Esophagus (tissue), 2 donors: ENCODE results near the gene MORN5. TPM values are rescaled to one million over a fixed set of nuclear protein-coding genes. Genes with fewer than 3 reads are reported as not detected.

Experiments
- H3K27ac ChIP-seq, 2 donors: one replicate each; pipeline ENCODE4 v1.5.1; 2013; ENCODE audit warnings: low read depth in 2 of 2, mild to moderate bottlenecking in 2 of 2, inconsistent platforms in 1 of 2, low read length in 1 of 2, moderate library complexity in 1 of 2
- H3K27me3 ChIP-seq, 2 donors: one replicate each; pipeline ENCODE4 v1.6.1; 2013; ENCODE audit warnings: low read length in 2 of 2, control low read depth in 1 of 2, mild to moderate bottlenecking in 1 of 2; ENCODE audit not compliant: insufficient read depth in 2 of 2, control insufficient read depth in 1 of 2
- H3K36me3 ChIP-seq, 2 donors: one replicate each; pipeline ENCODE4 v1.6.1; 2013; ENCODE audit warnings: low read length in 1 of 2; ENCODE audit not compliant: control insufficient read depth in 2 of 2, insufficient read depth in 2 of 2
- H3K4me1 ChIP-seq, 2 donors: one replicate each; pipeline ENCODE4 v1.6.1; 2013; ENCODE audit warnings: low read length in 1 of 2; ENCODE audit not compliant: control insufficient read depth in 2 of 2, insufficient read depth in 2 of 2
- H3K4me3 ChIP-seq, 2 donors: one replicate each; pipeline ENCODE4 v1.5.1; 2013; ENCODE audit warnings: low read length in 2 of 2, mild to moderate bottlenecking in 2 of 2, low read depth in 1 of 2, moderate library complexity in 1 of 2
- H3K9me3 ChIP-seq, 2 donors: one replicate each; pipeline ENCODE4 v1.6.1; 2013; ENCODE audit warnings: mild to moderate bottlenecking in 2 of 2, low read depth in 1 of 2, low read length in 1 of 2, moderate library complexity in 1 of 2; ENCODE audit not compliant: control insufficient read depth in 2 of 2, insufficient read depth in 1 of 2
- WGBS, 2 donors: extraction: QIAGEN DNeasy Blood & Tissue Kit; methylation state at CpG; one replicate each; pipeline ENCODE4 v1.1.7; 2013; 5-methylcytosine and 5-hydroxymethylcytosine counted together
- polyA plus RNA-seq, 2 donors: library from polyadenylated mRNA; stranded (reverse); fragments of 200-250 nt; gene quantifications; one replicate each; pipeline ENCODE4 v1.2.3, GENCODE V29; 2013
- donor health status: healthy with polysubstance abuse.
- donor health status: Bipolar disorder and iron deficiency.

The MORN5 gene
- polyA plus RNA-seq, 2 donors = 0.69 to 2.3 TPM

DNA sequence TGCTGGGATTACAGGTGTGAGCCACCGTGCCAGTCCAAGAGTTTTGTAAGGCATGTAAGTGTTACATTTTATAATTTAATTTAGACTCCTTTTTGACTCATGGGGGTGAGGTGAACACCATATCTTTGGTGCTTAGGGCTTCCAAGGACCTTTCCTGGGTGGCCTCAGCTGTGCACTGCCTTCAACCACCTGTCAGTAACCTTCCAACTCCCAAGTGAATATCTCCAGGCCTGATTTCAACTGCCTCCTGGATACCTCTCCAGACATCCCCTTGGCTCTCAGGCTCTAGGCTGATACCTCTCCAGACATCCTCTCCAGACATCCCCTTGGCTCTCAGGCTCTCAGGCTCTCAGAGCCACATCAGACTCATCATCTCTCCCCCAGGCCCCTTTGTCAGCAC, 35.7 kb upstream of the MORN5 start:
- no peaks in the 10 kb centered on the region for H3K9me3 ChIP-seq
- 80 to 89% methylated on average over 1 of the region's 1 CpG for WGBS, 2 donors
- H3K4me3 ChIP-seq = no peak overlapping the region
- no peak overlapping the region for H3K27ac ChIP-seq
- no peaks in the 10 kb centered on the region for H3K27me3 ChIP-seq
- peaks cover 0 to 12% of the 10 kb centered on the region in 2 donors for H3K4me1 ChIP-seq
- no peaks in the 10 kb centered on the region for H3K36me3 ChIP-seq

GRCh38 chr9:122124528-122124927, 35.2 kb upstream of the MORN5 start:
- H3K4me3 ChIP-seq = no peak overlapping the region
- peaks cover 0 to 12% of the 10 kb centered on the region in 2 donors for H3K4me1 ChIP-seq
- no peaks in the 10 kb centered on the region for H3K27me3 ChIP-seq
- no peak overlapping the region for H3K27ac ChIP-seq
- H3K36me3 ChIP-seq = no peaks in the 10 kb centered on the region
- WGBS, 2 donors = 73 to 74% methylated on average over 7 of the region's 7 CpGs
- H3K9me3 ChIP-seq = no peaks in the 10 kb centered on the region

DNA sequence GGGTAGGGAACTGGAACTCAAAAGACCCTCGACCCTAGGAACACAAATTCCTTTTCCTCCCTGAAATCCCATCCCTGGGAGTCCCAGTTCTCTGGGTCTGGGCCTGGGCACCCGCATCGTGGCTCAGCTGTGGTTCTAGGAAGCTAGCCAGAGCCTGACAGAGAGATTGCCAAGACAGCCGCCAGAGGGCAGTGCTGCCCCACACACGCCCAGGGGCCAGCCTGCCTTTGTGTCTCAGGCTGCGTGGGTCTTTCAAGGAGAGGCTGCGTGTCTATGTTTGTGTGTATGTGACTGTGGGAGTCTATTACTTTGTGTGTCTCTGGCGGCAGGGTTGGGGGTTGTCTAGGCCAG, 34.6 kb upstream of the MORN5 start:
- Histone ChIP-seq H3K27me3 (no peaks in the 10 kb centered on the region), H3K27ac (no peak overlapping the region)
- 0 to 1% methylated on average over 8 of the region's 8 CpGs for WGBS, 2 donors

GRCh38 chr9:122125509-122126330, 34.0 kb upstream of the MORN5 start:
- WGBS, 2 donors = 40 to 41% methylated on average over 21 of the region's 21 CpGs
- Histone ChIP-seq H3K36me3 (no peaks in the 10 kb centered on the region), H3K4me1 (peaks cover 0 to 12% of the 10 kb centered on the region in 2 donors), H3K4me3 (no peak overlapping the region), H3K27ac (no peak overlapping the region), H3K27me3 (no peaks in the 10 kb centered on the region), H3K9me3 (no peaks in the 10 kb centered on the region)

More for the DNA sequence above, 34.6 kb upstream of the MORN5 start:
- Histone ChIP-seq H3K9me3 (no peaks in the 10 kb centered on the region), H3K4me1 (peaks cover 0 to 12% of the 10 kb centered on the region in 2 donors), H3K36me3 (no peaks in the 10 kb centered on the region), H3K4me3 (no peak overlapping the region)

DNA sequence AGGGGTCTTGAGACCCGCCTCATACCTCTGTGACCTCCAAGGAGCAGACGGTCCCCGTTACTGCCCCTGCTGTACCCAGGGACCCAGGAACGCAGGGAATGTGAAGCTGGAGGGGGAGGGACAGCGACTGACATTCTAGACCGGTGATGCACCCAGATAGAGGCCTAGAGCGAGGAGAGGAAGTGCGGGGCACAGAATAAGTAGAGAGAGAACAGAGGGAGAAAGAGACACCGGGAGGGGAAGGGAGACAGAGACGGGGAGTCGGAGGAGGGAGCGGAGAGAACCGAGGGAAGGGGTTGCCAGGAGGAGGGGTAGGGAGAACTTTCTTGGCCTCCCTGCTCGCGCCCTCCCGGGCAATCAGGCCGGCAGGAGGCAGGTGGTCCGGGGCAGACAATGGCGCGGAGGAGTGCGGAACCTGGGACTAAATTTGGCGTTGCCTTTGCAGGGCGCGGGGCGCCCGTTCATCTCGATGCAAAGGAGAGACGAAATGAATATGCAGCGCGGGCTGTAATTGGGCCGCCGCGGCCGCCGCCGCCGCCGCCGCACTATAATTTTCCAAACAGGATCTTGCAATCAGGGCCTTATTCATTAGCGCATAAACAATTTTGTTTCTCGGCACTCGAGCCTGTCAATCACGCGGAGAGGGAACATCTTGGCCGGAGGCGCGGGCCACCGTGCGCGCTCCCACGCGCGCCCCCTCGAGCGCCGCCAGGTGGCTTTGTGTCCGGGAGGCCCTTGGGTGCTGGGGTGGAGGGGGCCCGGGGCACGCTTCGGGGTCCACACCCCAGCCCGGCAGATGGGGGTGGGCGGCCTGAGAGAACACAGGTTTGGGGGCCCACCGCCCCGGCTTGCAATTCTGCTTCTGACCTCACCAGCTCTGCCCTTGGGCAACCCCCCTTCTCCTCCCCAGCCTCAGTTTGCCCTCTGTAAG, 33.1 kb upstream of the MORN5 start:
- WGBS, 2 donors = 11 to 15% methylated on average over 59 to 64 of the region's 64 CpGs
- Histone ChIP-seq H3K4me3 (peak overlapping the region; percentile 4 to 13), H3K36me3 (no peaks in the 10 kb centered on the region), H3K9me3 (no peaks in the 10 kb centered on the region), H3K27ac (no peak overlapping the region), H3K4me1 (peaks cover 0 to 14% of the 10 kb centered on the region in 2 donors), H3K27me3 (no peaks in the 10 kb centered on the region)

DNA sequence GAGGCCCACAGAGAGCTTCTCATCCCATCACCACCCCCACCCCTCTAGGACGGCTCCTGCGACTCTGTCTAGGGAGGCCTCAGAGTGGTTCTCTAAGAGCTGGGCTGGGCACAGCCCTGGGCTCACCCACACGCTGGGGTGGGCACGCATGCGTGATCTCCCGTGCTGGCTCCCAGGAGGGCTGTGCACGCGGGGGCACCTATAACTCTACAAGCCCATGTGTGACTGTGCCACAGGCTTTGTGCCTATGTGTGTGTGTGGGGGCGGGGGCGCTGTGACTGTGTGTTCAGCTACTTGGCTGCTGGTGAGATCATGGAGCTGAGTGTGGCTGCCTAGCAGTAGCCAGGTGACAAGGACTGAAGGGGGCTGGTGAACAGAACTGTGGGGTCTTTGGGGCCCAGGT, 32.3 kb upstream of the MORN5 start:
- H3K4me1 ChIP-seq = peaks cover 0 to 14% of the 10 kb centered on the region in 2 donors
- no peaks in the 10 kb centered on the region for H3K9me3 ChIP-seq
- WGBS, 2 donors = 76 to 78% methylated on average over 10 of the region's 10 CpGs
- no peak overlapping the region for H3K27ac ChIP-seq
- H3K36me3 ChIP-seq = no peaks in the 10 kb centered on the region
- H3K4me3 ChIP-seq = no peak overlapping the region
- H3K27me3 ChIP-seq = no peaks in the 10 kb centered on the region

DNA sequence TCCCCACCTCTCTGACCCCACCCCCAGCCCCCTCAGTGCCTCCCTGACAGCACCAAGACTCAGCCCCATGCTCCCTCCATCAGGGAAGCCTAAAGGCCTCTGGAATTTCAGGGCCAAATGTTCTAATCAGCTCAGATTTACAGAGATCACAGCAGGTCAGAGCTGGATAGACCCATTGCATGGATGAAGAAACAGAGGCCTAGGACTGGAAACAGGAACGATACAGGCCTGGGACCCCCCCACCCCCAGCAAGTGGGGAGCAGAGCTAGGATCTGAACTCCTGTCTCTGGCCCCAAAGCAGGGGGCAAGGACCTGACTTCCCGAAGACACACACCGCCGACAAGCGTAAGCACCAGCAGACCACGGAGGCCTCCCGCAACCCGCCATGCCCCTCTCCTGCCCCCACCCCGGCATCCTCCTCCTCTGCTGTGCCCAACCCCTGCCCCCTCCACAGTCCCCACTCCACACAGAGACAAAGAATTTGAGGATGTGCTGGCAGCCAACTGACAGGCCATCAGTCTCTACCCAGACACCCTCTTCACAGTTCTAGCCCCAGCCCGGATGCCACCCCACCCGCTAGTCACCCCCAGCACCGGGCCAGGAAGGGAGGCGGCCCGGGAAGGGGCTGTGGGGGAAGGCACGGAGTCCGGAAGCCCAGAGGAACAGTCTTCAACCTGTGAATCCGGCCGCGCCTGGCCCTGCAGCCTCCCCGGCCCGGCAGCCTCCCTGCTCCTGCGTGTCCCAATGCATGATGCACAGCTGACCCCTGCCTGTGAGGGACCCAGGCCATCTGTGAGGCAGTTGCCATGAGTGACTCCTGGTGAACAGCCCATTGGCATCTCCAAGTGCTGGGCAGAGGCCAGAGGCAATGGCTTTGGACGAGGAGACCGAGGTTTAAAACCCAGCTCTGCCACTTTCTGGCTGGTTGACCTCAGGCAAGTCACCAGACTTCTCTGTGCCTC, 31.4 kb upstream of the MORN5 start:
- Histone ChIP-seq H3K36me3 (no peaks in the 10 kb centered on the region), H3K27me3 (no peaks in the 10 kb centered on the region), H3K27ac (no peak overlapping the region), H3K4me3 (no peak overlapping the region), H3K4me1 (peaks cover 0 to 14% of the 10 kb centered on the region in 2 donors), H3K9me3 (no peaks in the 10 kb centered on the region)
- WGBS, 2 donors = 74 to 76% methylated on average over 24 of the region's 24 CpGs

GRCh38 chr9:122128969-122129343, 30.8 kb upstream of the MORN5 start:
- H3K9me3 ChIP-seq = no peaks in the 10 kb centered on the region
- H3K36me3 ChIP-seq = no peaks in the 10 kb centered on the region
- no peak overlapping the region for H3K27ac ChIP-seq
- H3K4me3 ChIP-seq = no peak overlapping the region
- 84 to 87% methylated on average over 7 of the region's 7 CpGs for WGBS, 2 donors
- peaks cover 0 to 14% of the 10 kb centered on the region in 2 donors for H3K4me1 ChIP-seq
- no peaks in the 10 kb centered on the region for H3K27me3 ChIP-seq

DNA sequence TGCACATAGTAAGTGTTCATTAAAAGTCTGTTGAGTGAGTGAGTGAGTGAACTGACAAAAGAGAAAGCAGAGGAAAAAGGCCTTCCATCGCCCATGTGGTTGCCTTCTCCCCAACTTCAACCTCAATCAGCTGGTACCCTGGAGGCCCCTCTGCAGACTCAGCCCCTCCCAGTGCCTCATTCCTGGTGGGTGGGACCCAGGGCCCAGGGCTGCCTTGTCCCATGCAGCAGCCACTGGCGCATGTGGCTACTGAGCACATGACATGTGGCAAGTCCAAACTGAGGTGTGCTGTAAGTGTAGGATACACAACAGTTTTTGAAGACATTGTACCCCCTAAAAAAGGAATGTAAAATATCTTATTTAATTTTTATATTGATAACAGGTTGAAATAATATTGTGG, 29.7 kb upstream of the MORN5 start:
- no peak overlapping the region for H3K4me3 ChIP-seq
- H3K9me3 ChIP-seq = no peaks in the 10 kb centered on the region
- 85 to 91% methylated on average over 2 of the region's 2 CpGs for WGBS, 2 donors
- H3K27me3 ChIP-seq = no peaks in the 10 kb centered on the region
- peaks cover 0 to 14% of the 10 kb centered on the region in 2 donors for H3K4me1 ChIP-seq
- no peaks in the 10 kb centered on the region for H3K36me3 ChIP-seq
- H3K27ac ChIP-seq = no peak overlapping the region
